H1 (cell line): ENCODE measurements around the gene ACE. TPM values are rescaled to one million over a fixed set of nuclear protein-coding genes. Genes with fewer than 3 reads are reported as not detected.

ENCODE experiments used
- CTCF ChIA-PET: fragments of 300-600 bp; sonication (Branson Sonifier 250); formaldehyde crosslinking; loops from one replicate; lab custom pipeline; 2021; ENCODE audit not compliant: partially characterized antibody; lab: Charles Lee
- POLR2A ChIA-PET: fragments of 300-600 bp; sonication (Branson Sonifier 250); formaldehyde crosslinking; loops from one replicate; lab custom pipeline; 2021; ENCODE audit warnings: inconsistent platforms; ENCODE audit not compliant: partially characterized antibody; lab: Charles Lee
- DNase-seq, 2 experiments: peaks; one replicate each; pipeline versions ENCODE4 v3.0.0 to v3.0.0-alpha.2; 2010 to 2022; ENCODE audit warnings: low spot score in 2 of 2, low read depth in 1 of 2, mixed read lengths in 1 of 2
- FAIRE-seq: peaks from 2 replicates; lab custom pipeline; 2011; peaks lifted over from hg19 to GRCh38; lab: Jason Lieb, UNC
- H2AFZ ChIP-seq: 2 replicates; pipeline ENCODE4 v1.8.1; 2012; ENCODE audit warnings: low read length, inconsistent platforms
- H2AK5ac ChIP-seq: 2 replicates; pipeline ENCODE4 v1.6.1; 2013; ENCODE audit warnings: low read depth, low read length
- H2BK120ac ChIP-seq: replicated peaks from 2 replicates; pipeline ENCODE3; 2013; ENCODE audit warnings: low read depth, low read length, inconsistent platforms
- H2BK12ac ChIP-seq: 2 replicates; pipeline ENCODE4 v1.6.1; 2013; ENCODE audit warnings: low read depth, low read length
- H2BK15ac ChIP-seq: 2 replicates; pipeline ENCODE4 v1.6.1; 2013; ENCODE audit warnings: low read length
- H2BK20ac ChIP-seq: 2 replicates; pipeline ENCODE4 v1.6.1; 2013; ENCODE audit warnings: low read length
- H2BK5ac ChIP-seq: 2 replicates; pipeline ENCODE4 v1.6.1; 2013; ENCODE audit warnings: low read depth, low read length
- H3K14ac ChIP-seq: 2 replicates; pipeline ENCODE4 v1.6.1; 2013; ENCODE audit warnings: inconsistent platforms; ENCODE audit not compliant: insufficient read length
- H3K18ac ChIP-seq: 2 replicates; pipeline ENCODE4 v1.6.1; 2013; ENCODE audit warnings: low read length; ENCODE audit errors: extremely low read depth
- H3K23ac ChIP-seq: 2 replicates; pipeline ENCODE4 v1.6.1; 2013; ENCODE audit warnings: inconsistent platforms; ENCODE audit not compliant: insufficient read length
- H3K23me2 ChIP-seq: 2 replicates; pipeline ENCODE4 v1.6.1; 2013; ENCODE audit warnings: low read depth, low read length
- H3K27ac ChIP-seq: 2 replicates; pipeline ENCODE4 v1.6.1; 2011; ENCODE audit warnings: low read depth, low read length, inconsistent platforms
- H3K27me3 ChIP-seq, 4 experiments: replicated peaks in 1 of 4; 1 replicate in 1 of 4; 2 replicates in 3 of 4; pipeline versions ENCODE4 v1.6.1 to v1.8.1; 2011 to 2013; ENCODE audit warnings: low read length in 3 of 4, mild to moderate bottlenecking in 3 of 4, inconsistent platforms in 2 of 4, mixed read lengths in 2 of 4, moderate library complexity in 1 of 4; ENCODE audit not compliant: control insufficient read depth in 3 of 4, insufficient read depth in 3 of 4; ENCODE audit errors: extremely low read depth in 1 of 4
- H3K36me3 ChIP-seq, 4 experiments: 2 replicates each; pipeline versions ENCODE4 v1.6.1 to v1.8.1; 2011 to 2013; ENCODE audit warnings: mild to moderate bottlenecking in 4 of 4, low read length in 3 of 4, moderate library complexity in 2 of 4, control low read depth in 1 of 4, inconsistent platforms in 1 of 4; ENCODE audit not compliant: insufficient read depth in 4 of 4, control insufficient read depth in 2 of 4
- H3K4ac ChIP-seq: replicated peaks from 2 replicates; pipeline ENCODE3; 2013; ENCODE audit warnings: low read length, low read depth, mixed read lengths, inconsistent platforms; ENCODE audit not compliant: insufficient read length
- H3K4me1 ChIP-seq, 4 experiments: replicated peaks in 1 of 4; 1 replicate in 1 of 4; 2 replicates in 3 of 4; pipeline versions ENCODE4 v1.6.1 to v1.8.1; 2011 to 2013; ENCODE audit warnings: low read length in 3 of 4, inconsistent platforms in 2 of 4, mixed read lengths in 1 of 4; ENCODE audit not compliant: insufficient read depth in 4 of 4, control insufficient read depth in 3 of 4
- H3K4me2 ChIP-seq, 2 experiments: 2 replicates each; pipeline versions ENCODE4 v1.6.1 to v1.8.1; 2011 to 2013; ENCODE audit warnings: low read depth in 2 of 2, low read length in 2 of 2, control low read depth in 1 of 2, inconsistent platforms in 1 of 2, mild to moderate bottlenecking in 1 of 2; ENCODE audit not compliant: insufficient read depth in 1 of 2
- H3K4me3 ChIP-seq, 4 experiments: fragments of 200-600, 300-600 bp in 1 of 4; sonication (generic), shearing (Covaris generic), sonication (Bioruptor Twin) in 1 of 4; 2 replicates each; pipeline versions ENCODE4 v1.5.1 to v1.8.1; 2011 to 2016; ENCODE audit warnings: low read length in 4 of 4, low read depth in 3 of 4, control low read depth in 2 of 4, inconsistent platforms in 2 of 4, mild to moderate bottlenecking in 2 of 4, mixed read lengths in 1 of 4, moderate library complexity in 1 of 4; ENCODE audit not compliant: insufficient read depth in 2 of 4; ENCODE audit errors: extremely low read depth in 1 of 4
- H3K56ac ChIP-seq: replicated peaks from 2 replicates; pipeline ENCODE3; 2013; ENCODE audit warnings: low read depth, mild to moderate bottlenecking, mixed read lengths, low read length, inconsistent platforms; ENCODE audit not compliant: insufficient read length
- H3K79me1 ChIP-seq: 2 replicates; pipeline ENCODE4 v1.6.1; 2013; ENCODE audit warnings: low read depth, low read length, control low read depth
- H3K79me2 ChIP-seq, 2 experiments: 2 replicates each; pipeline versions ENCODE4 v1.6.1 to v1.8.1; 2012 to 2013; ENCODE audit warnings: low read length in 2 of 2, mild to moderate bottlenecking in 2 of 2, inconsistent platforms in 1 of 2; ENCODE audit not compliant: insufficient read depth in 2 of 2, control insufficient read depth in 1 of 2
- H3K9ac ChIP-seq, 4 experiments: replicated peaks in 1 of 4; 1 replicate in 1 of 4; 2 replicates in 3 of 4; pipeline versions ENCODE4 v1.6.1 to v1.8.1; 2011 to 2013; ENCODE audit warnings: low read depth in 3 of 4, low read length in 3 of 4, control low read depth in 2 of 4, mild to moderate bottlenecking in 2 of 4, moderate library complexity in 2 of 4, inconsistent platforms in 1 of 4; ENCODE audit errors: extremely low read depth in 1 of 4
- H3K9me3 ChIP-seq, 2 experiments: 2 replicates each; pipeline versions ENCODE4 v1.6.1 to v1.8.1; 2012 to 2013; ENCODE audit warnings: mild to moderate bottlenecking in 2 of 2, moderate library complexity in 2 of 2, control low read depth in 1 of 2, inconsistent platforms in 1 of 2, low read depth in 1 of 2, low read length in 1 of 2, mixed read lengths in 1 of 2; ENCODE audit not compliant: insufficient read depth in 2 of 2
- H4K20me1 ChIP-seq, 2 experiments: replicated peaks in 1 of 2; 2 replicates each; pipeline versions ENCODE3 to v1.8.1; 2011 to 2013; ENCODE audit warnings: inconsistent platforms in 2 of 2, low read length in 2 of 2, mild to moderate bottlenecking in 1 of 2; ENCODE audit not compliant: insufficient read depth in 2 of 2, control insufficient read depth in 1 of 2
- H4K5ac ChIP-seq: 2 replicates; pipeline ENCODE4 v1.6.1; 2013; ENCODE audit warnings: low read length, low read depth, mixed read lengths, inconsistent platforms; ENCODE audit not compliant: insufficient read length
- H4K8ac ChIP-seq: 2 replicates; pipeline ENCODE4 v1.8.0; 2013; ENCODE audit warnings: mild to moderate bottlenecking, moderate library complexity, low read length, inconsistent platforms; ENCODE audit not compliant: insufficient read depth; ENCODE audit errors: extremely low read depth
- H4K91ac ChIP-seq: replicated peaks from 2 replicates; pipeline ENCODE3; 2013; ENCODE audit warnings: low read length, mixed read lengths, inconsistent platforms; ENCODE audit not compliant: insufficient read length
- MAFK ChIP-seq: IDR thresholded peaks from 2 replicates; pipeline ENCODE4 v1.6.1; 2012; ENCODE audit warnings: low read depth, mild to moderate bottlenecking, improper control_type of control experiment, low read length
- POU5F1 ChIP-seq: IDR thresholded peaks from 2 replicates; pipeline ENCODE4 v1.6.1; 2011; ENCODE audit warnings: low read depth, mild to moderate bottlenecking, low read length, moderate library complexity
- RXRA ChIP-seq: IDR thresholded peaks from 2 replicates; pipeline ENCODE4 v1.6.1; 2011; ENCODE audit warnings: low read depth, mild to moderate bottlenecking, low read length, moderate library complexity; ENCODE audit not compliant: insufficient read depth
- SRF ChIP-seq: IDR thresholded peaks from 2 replicates; pipeline ENCODE4 v1.6.1; 2011; ENCODE audit warnings: mild to moderate bottlenecking, low read depth, low read length, moderate library complexity
- SUZ12 ChIP-seq: fragments of 200-600 bp; sonication (generic); IDR thresholded peaks from 2 replicates; pipeline ENCODE4 v1.6.1; 2012; ENCODE audit warnings: mild to moderate bottlenecking, inconsistent platforms, low read length, moderate library complexity, mixed read lengths
- WGBS, 2 experiments: shearing (Covaris generic) in 1 of 2; methylation state at CpG; one replicate each; pipeline versions ENCODE4 v1.1.6 to v1.1.7; 2013 to 2015; ENCODE audit warnings: low lambda C conversion rate in 2 of 2, mixed read lengths in 2 of 2, inconsistent platforms in 1 of 2, low coverage in 1 of 2, missing lambda C conversion rate in 1 of 2; ENCODE audit not compliant: insufficient replicate concordance in 2 of 2, insufficient coverage in 1 of 2, insufficient read length in 1 of 2; ENCODE audit errors: extremely low coverage in 1 of 2, missing lambda C conversion rate in 1 of 2; 5-methylcytosine and 5-hydroxymethylcytosine counted together
- polyA plus RNA-seq, 7 experiments: library from polyadenylated mRNA; depleted of rRNA in 3 of 7; stranded (reverse) in 5 of 7; unstranded in 2 of 7; fragments of >200 nt in 5 of 7; fragments of 200-250 nt in 2 of 7; gene quantifications; 1 replicate in 5 of 7; 2 replicates in 1 of 7; 4 replicates in 1 of 7; pipeline versions ENCODE4 v1.2.1 to v1.2.3, GENCODE V29; 2011 to 2013; ENCODE audit warnings: missing spikeins in 2 of 7, mixed read lengths in 2 of 7
- total RNA-seq: library from RNA; stranded (reverse); fragmentation: NEBNext Ultra II Directional; extraction: Animal tissue kit (Norgen Biotek cat#: 25700); gene quantifications from 2 replicates; pipeline ENCODE4 v1.2.1, GENCODE V29; 2021
- TF ChIP-seq, protein P1 (sequence below): IDR thresholded peaks from 2 replicates; pipeline ENCODE4 v1.6.1; 2012; ENCODE audit warnings: low read length, inconsistent platforms
- TF ChIP-seq, protein P2 (sequence below), 3 experiments: IDR thresholded peaks; 1 replicate in 2 of 3; 2 replicates in 1 of 3; pipeline versions ENCODE4 v1.5.1 to v1.6.1; 2011; ENCODE audit warnings: low read length in 3 of 3, mild to moderate bottlenecking in 3 of 3, inconsistent platforms in 2 of 3, low read depth in 1 of 3, moderate library complexity in 1 of 3; ENCODE audit not compliant: insufficient read depth in 1 of 3; ENCODE audit errors: control extremely low read depth in 1 of 3

The ACE gene
- total and polyA plus RNA-seq, 2 of the 8 experiments (the other 6 are each of a cell fraction or from before 2014, with no cell fraction given): 2.5 to 5.5 TPM

DNA sequence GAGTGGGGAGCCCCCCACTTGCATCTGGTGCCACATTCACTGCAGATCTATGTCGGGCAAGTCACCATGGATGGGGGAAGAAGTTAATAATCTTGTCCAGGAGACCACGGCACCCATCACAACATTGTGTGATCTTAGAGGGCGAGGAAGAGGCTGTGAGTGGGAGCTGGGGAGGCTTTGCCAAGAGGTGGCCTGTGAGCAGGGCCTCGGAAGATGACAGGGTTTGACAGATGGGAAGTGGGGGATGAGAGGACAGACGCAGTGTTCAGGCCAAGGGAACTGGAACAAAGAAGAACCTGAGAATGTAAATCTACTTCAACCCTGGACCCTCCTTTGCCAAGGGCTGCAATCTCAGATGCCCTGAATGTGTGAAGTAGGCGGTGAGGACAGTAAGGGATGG lies 12.4 kb downstream of the ACE start:
- Histone ChIP-seq H3K4me1 (peaks cover 0 to 3% (median 0%) of the 10 kb centered on the region in 4 experiments; a peak in 1 of 7 replicates), H3K56ac (no peak overlapping the region), H3K23ac (no peak overlapping the region), H3K18ac (no peak overlapping the region), H4K91ac (no peak overlapping the region), H2BK20ac (no peak overlapping the region), H4K5ac (no peak overlapping the region), H3K79me2 (no peaks in the 10 kb centered on the region), H2AFZ (no peak overlapping the region), H2BK15ac (no peak overlapping the region), H3K36me3 (no peaks in the 10 kb centered on the region), H3K14ac (no peak overlapping the region), H3K27ac (no peak overlapping the region), H3K4me3 (no peak overlapping the region), H3K23me2 (no peaks in the 10 kb centered on the region), H2BK5ac (no peak overlapping the region), H3K9ac (no peak overlapping the region), H4K8ac (no peak overlapping the region; the same call in 1 of the 2 replicates), H4K20me1 (no peaks in the 10 kb centered on the region), H2BK12ac (no peak overlapping the region), H3K4me2 (no peak overlapping the region), H3K9me3 (no peaks in the 10 kb centered on the region), H2BK120ac (no peak overlapping the region), H3K4ac (no peak overlapping the region), H3K79me1 (no peaks in the 10 kb centered on the region), H3K27me3 (peaks cover 0 to 4% (median 0%) of the 10 kb centered on the region in 4 experiments; a peak in 1 of 7 replicates), H2AK5ac (no peak overlapping the region)
- DNase-seq (no peak), FAIRE-seq (no peak)
- 98% methylated on average over 6 of the region's 6 CpGs; no CpG with 5 or more reads in 1 of the 2 experiments for WGBS, 2 experiments
- POLR2A ChIA-PET: interaction anchor here (1.3 to 1.5 kb wide), 2 partner anchors 8 to 13 kb away, joined by 3 read pairs; partner anchors contain the start of gene ACE
- TF ChIP-seq RXRA: no peak
- TF ChIP-seq SUZ12: no peak
- TF ChIP-seq, protein P1, sequence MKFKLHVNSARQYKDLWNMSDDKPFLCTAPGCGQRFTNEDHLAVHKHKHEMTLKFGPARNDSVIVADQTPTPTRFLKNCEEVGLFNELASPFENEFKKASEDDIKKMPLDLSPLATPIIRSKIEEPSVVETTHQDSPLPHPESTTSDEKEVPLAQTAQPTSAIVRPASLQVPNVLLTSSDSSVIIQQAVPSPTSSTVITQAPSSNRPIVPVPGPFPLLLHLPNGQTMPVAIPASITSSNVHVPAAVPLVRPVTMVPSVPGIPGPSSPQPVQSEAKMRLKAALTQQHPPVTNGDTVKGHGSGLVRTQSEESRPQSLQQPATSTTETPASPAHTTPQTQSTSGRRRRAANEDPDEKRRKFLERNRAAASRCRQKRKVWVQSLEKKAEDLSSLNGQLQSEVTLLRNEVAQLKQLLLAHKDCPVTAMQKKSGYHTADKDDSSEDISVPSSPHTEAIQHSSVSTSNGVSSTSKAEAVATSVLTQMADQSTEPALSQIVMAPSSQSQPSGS: no peak
- TF ChIP-seq, protein P2, sequence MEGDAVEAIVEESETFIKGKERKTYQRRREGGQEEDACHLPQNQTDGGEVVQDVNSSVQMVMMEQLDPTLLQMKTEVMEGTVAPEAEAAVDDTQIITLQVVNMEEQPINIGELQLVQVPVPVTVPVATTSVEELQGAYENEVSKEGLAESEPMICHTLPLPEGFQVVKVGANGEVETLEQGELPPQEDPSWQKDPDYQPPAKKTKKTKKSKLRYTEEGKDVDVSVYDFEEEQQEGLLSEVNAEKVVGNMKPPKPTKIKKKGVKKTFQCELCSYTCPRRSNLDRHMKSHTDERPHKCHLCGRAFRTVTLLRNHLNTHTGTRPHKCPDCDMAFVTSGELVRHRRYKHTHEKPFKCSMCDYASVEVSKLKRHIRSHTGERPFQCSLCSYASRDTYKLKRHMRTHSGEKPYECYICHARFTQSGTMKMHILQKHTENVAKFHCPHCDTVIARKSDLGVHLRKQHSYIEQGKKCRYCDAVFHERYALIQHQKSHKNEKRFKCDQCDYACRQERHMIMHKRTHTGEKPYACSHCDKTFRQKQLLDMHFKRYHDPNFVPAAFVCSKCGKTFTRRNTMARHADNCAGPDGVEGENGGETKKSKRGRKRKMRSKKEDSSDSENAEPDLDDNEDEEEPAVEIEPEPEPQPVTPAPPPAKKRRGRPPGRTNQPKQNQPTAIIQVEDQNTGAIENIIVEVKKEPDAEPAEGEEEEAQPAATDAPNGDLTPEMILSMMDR (IDR thresholded peaks at IDR 0.05; ENCODE audit: control extremely low read depth in 1 of 3, insufficient read depth in 1 of 3, low read depth in 1 of 3, low read length in 3 of 3): no peak
- no peak for TF ChIP-seq POU5F1
- no peak for TF ChIP-seq MAFK
- TF ChIP-seq SRF: no peak
- CTCF ChIA-PET: interaction anchor here (0.9 to 7.2 kb wide), 8 partner anchors 10 to 64 kb away, joined by 3 to 66 read pairs (median 5); partner anchors contain the start of gene ACE
